GM23338 (cell line): ENCODE data around the gene NR2C1. TPM values are rescaled to one million over a fixed set of nuclear protein-coding genes. Genes with fewer than 3 reads are reported as not detected.

ENCODE experiments used
- ATAC-seq: fragments of 200-7000 bp; cut with Tn5 transposase; 3 replicates; pipeline ENCODE4 v1.9.1; 2020
- DNase-seq: peaks from one replicate; pipeline ENCODE4 v3.0.0-alpha.2; 2015; ENCODE audit warnings: low spot score
- H2AFZ ChIP-seq: fragments of 200-600 bp; sonication (generic); 2 replicates; pipeline ENCODE4 v1.8.0; 2016; ENCODE audit warnings: antibody characterized with exemption, mild to moderate bottlenecking, moderate library complexity
- H3F3A ChIP-seq: fragments of 200-600 bp; sonication (generic); replicated peaks from 2 replicates; pipeline ENCODE4 v1.8.0; 2017; ENCODE audit warnings: antibody characterized with exemption, mixed run types, low read depth
- H3K27ac ChIP-seq: fragments of 200-600 bp; sonication (generic); 2 replicates; pipeline ENCODE4 v1.6.1; 2016; ENCODE audit warnings: low read depth
- H3K27me3 ChIP-seq: fragments of 200-600 bp; sonication (generic); 2 replicates; pipeline ENCODE4 v1.8.0; 2016; ENCODE audit warnings: mild to moderate bottlenecking, mixed run types, moderate library complexity; ENCODE audit not compliant: insufficient read depth
- H3K36me3 ChIP-seq: fragments of 200-600 bp; sonication (generic); 2 replicates; pipeline ENCODE4 v1.8.0; 2016; ENCODE audit warnings: mild to moderate bottlenecking; ENCODE audit not compliant: insufficient read depth
- H3K4me1 ChIP-seq: fragments of 200-600 bp; sonication (generic); 2 replicates; pipeline ENCODE4 v1.8.0; 2016; ENCODE audit warnings: mild to moderate bottlenecking, moderate library complexity; ENCODE audit not compliant: insufficient read depth
- H3K4me2 ChIP-seq: fragments of 200-600 bp; sonication (generic); 2 replicates; pipeline ENCODE4 v1.7.1; 2017; ENCODE audit warnings: mixed run types
- H3K4me3 ChIP-seq: fragments of 200-600 bp; sonication (generic); 2 replicates; pipeline ENCODE4 v1.6.1; 2016; ENCODE audit warnings: mixed run types
- H3K79me2 ChIP-seq: fragments of 200-600 bp; sonication (generic); replicated peaks from 2 replicates; pipeline ENCODE4 v1.8.0; 2017; ENCODE audit warnings: mild to moderate bottlenecking; ENCODE audit not compliant: insufficient read depth
- H3K9me2 ChIP-seq: fragments of 200-600 bp; sonication (generic); 2 replicates; pipeline ENCODE4 v1.8.0; 2017; ENCODE audit not compliant: insufficient read depth
- H4K20me1 ChIP-seq: fragments of 200-600 bp; sonication (generic); replicated peaks from 2 replicates; pipeline ENCODE4 v1.8.0; 2017; ENCODE audit warnings: mild to moderate bottlenecking; ENCODE audit not compliant: insufficient read depth
- H3K27ac Mint-ChIP-seq: 2 replicates; pipeline ENCODE4 v1.8.0; 2020; ENCODE audit warnings: inconsistent platforms, mild to moderate bottlenecking, moderate library complexity, mixed read lengths
- H3K27me3 Mint-ChIP-seq: 3 replicates; pipeline ENCODE4 v1.8.0; 2022; ENCODE audit warnings: low read depth, mild to moderate bottlenecking, moderate library complexity, mixed read lengths, inconsistent platforms; ENCODE audit not compliant: insufficient read depth, poor library complexity
- H3K36me3 Mint-ChIP-seq: 3 replicates; pipeline ENCODE4 v1.8.0; 2021; ENCODE audit warnings: low read depth, mild to moderate bottlenecking, inconsistent platforms, moderate library complexity, mixed read lengths
- H3K4me1 Mint-ChIP-seq: 3 replicates; pipeline ENCODE4 v1.8.0; 2020; ENCODE audit warnings: mild to moderate bottlenecking, inconsistent platforms, mixed read lengths
- H3K4me3 Mint-ChIP-seq: 3 replicates; pipeline ENCODE4 v1.8.0; 2021; ENCODE audit warnings: moderate library complexity, mild to moderate bottlenecking, inconsistent platforms, mixed read lengths
- H3K9me3 Mint-ChIP-seq: 3 replicates; pipeline ENCODE4 v1.8.0; 2020; ENCODE audit warnings: moderate library complexity, mild to moderate bottlenecking, inconsistent platforms, mixed read lengths
- CREB1 ChIP-seq: fragments of 250-450 bp; sonication (Bioruptor Pico); IDR thresholded peaks from 2 replicates; pipeline ENCODE4 v1.5.0; 2020; ENCODE audit warnings: low read depth, mild to moderate bottlenecking, moderate library complexity
- JUNB ChIP-seq: IDR thresholded peaks from one replicate; pipeline ENCODE4 v1.6.1; 2016; ENCODE audit warnings: antibody characterized with exemption; ENCODE audit not compliant: unreplicated experiment
- NANOG ChIP-seq: IDR thresholded peaks from 2 replicates; pipeline ENCODE4 v1.6.1; 2016; ENCODE audit warnings: antibody characterized with exemption, borderline replicate concordance
- REST ChIP-seq: IDR thresholded peaks from one replicate; pipeline ENCODE4 v1.6.1; 2018; ENCODE audit warnings: antibody characterized with exemption; ENCODE audit not compliant: unreplicated experiment
- ZNF331 ChIP-seq: fragments of 250-450 bp; sonication (Bioruptor Pico); IDR thresholded peaks from 2 replicates; pipeline ENCODE4 v1.5.0; 2020; ENCODE audit warnings: low read depth, mild to moderate bottlenecking, moderate library complexity
- ZNF462 ChIP-seq: fragments of 250-450 bp; sonication (Bioruptor Pico); IDR thresholded peaks from 2 replicates; pipeline ENCODE4 v1.5.0; 2020; ENCODE audit warnings: mild to moderate bottlenecking, moderate library complexity
- polyA plus RNA-seq: library from polyadenylated mRNA; unstranded; fragments of >200 nt; fragmentation: Nextera tagmentation; extraction: Ambion mirVana; gene quantifications from 2 replicates; pipeline ENCODE4 v1.2.1, GENCODE V29; 2016
- total RNA-seq: library from RNA; depleted of rRNA; stranded (reverse); fragments of >200 nt; shearing (Covaris generic); gene quantifications from 2 replicates; pipeline ENCODE4 v1.2.3, GENCODE V29; 2014

NR2C1 gene
- total and polyA plus RNA-seq, 2 experiments from 2014 or later: 41.1 to 45.3 TPM

- H3K36me3 Mint-ChIP-seq: peaks cover 27% of the 10 kb centered on the region; the same call in 2 of the 3 replicates
- ATAC-seq: no peak
- H3K27ac Mint-ChIP-seq: no peak overlapping the region
Measured at GRCh38 chr12:95099270-95099790, 25.9 kb upstream of the NR2C1 start.

More at GRCh38 chr12:95099270-95099790, 25.9 kb upstream of the NR2C1 start:
- Histone ChIP-seq H3K9me2 (no peaks in the 10 kb centered on the region), H4K20me1 (no peaks in the 10 kb centered on the region; the same call in 1 of the 2 replicates), H3K36me3 (peaks cover 8% of the 10 kb centered on the region), H3K4me2 (no peak overlapping the region), H3K4me1 (no peaks in the 10 kb centered on the region), H3F3A (no peaks in the 10 kb centered on the region), H3K27ac (no peak overlapping the region), H3K27me3 (no peaks in the 10 kb centered on the region), H2AFZ (no peak overlapping the region), H3K4me3 (no peak overlapping the region), H3K79me2 (no peaks in the 10 kb centered on the region)
- no peak for DNase-seq
- Mint-ChIP-seq H3K27me3 (no peaks in the 10 kb centered on the region), H3K4me1 (no peaks in the 10 kb centered on the region), H3K4me3 (no peak overlapping the region), H3K9me3 (no peaks in the 10 kb centered on the region)
- TF ChIP-seq JUNB: no peak
- TF ChIP-seq REST: no peak
- no peak for TF ChIP-seq ZNF462 (CRISPR knock-in tag)
- no peak for TF ChIP-seq CREB1 (CRISPR knock-in tag)
- no peak for TF ChIP-seq ZNF331
- no peak for TF ChIP-seq NANOG
